Globus pallidus (tissue), 1 donor: ENCODE results near the gene SPAG16.
"Not testable (repeated sequence)": the region's sequence is repeated elsewhere in the genome, so short reads cannot be mapped to it uniquely, and the experiment has no call there.

Experiments
- DNase-seq: peaks from one replicate; pipeline ENCODE4 v3.0.0-alpha.2; 2015; ENCODE audit warnings: low spot score

The SPAG16 gene

DNA sequence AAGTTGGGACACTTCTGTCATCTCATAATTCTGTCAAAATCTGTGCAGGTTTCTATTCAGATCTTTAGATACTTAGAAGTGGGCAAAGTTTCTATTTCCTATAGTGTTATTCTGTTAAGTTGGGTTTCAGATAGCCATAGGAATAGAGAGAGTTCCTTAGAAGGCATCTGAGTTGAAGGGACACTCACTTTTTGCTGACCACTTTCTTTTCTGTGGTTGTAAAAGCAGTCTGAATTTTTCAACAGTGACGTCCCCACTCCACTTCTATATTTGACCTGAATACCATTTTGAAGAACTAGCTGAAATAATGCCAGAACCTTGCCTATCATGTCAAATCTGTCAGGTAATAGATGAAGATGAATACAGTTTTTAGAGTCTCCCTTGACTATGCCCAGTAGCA, 267.3 kb downstream of the SPAG16 start:
- DNase-seq, result no peak

DNA sequence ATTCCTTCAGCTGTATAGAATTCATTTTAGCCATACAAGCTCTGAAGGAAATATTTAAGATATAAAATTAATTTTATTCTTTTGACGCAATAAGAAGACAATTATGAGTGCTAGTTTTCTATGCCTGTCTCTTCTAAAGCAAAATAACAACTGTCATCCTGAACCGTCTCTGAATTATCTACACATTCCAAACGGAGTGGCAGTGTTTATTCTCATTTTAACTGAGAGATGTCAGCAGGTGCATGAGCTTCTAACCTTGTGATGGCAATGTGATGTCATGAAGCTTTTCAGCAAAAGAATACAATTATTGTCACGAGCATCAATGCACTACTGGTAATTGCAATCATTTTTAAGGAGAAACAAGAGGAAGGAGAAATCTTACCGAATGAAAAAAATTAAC, 274.8 kb downstream of the SPAG16 start:
- DNase-seq, result no peak

DNA sequence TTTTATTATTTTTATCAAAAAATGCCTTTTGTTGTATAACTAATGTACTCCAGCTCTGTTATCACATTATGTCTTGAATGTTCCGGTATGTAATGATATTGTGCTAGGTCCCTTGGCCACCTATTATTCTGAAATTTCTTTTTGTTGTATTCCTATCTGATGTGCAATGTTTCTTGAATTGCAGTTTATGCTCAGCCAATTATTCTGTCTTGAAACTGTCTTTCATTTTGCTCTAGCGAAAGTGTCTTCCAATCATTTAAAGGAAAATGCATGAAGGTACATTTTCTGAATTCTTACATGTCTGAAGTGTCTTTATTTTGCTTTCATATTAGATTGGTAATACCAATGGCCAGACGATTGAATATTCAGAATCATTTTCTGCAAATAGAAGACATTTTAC, 277.5 kb downstream of the SPAG16 start:
- no peak for DNase-seq

DNA sequence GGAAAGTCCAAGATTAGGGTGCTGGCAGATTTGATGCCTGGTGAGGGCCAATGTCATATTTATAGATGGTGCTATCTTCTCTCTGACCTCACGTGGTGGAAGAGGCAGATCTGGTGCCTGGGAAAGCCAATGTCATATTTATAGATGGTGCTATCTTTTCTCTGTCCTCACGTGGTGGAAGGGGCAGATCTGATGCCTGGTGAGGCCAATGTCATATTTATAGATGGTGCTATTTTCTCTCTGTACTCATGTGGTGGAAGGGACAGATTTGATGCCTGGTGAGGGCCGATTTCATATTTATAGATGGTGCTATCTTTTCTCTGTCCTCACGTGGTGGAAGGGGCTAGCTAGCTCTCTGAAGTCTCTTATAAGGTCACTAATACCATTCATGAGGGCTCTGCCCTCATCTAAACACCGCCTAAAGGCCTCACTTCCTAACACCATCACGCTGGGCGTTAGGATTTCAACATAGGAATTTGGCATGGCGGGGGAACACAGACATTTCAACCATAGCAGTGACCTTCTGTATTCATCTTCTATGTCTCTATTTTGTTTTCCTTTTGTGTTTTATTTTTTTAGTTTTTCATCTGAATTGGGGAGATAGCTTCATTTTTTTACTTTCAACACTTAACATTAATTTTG, 278.4 kb downstream of the SPAG16 start:
- DNase-seq, result no peak

DNA sequence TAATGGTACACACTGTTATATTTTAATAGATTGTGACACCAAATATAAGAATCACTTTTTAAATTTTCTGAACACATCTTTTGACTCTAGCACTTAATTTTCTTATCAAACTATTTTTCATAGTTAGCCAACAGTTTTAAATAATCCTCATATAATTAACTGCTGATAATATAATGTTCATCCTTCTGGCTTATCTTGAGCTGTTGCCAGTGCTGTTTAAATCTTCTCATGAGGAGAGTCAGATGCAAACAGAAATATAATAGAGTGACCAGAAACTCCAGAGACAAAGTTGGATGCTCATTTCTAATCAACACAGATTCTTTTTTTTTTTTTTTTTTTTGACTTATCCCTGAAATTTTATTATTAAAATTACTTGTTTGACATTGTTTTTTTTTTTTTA, 282.6 kb downstream of the SPAG16 start:
- no peak for DNase-seq

DNA sequence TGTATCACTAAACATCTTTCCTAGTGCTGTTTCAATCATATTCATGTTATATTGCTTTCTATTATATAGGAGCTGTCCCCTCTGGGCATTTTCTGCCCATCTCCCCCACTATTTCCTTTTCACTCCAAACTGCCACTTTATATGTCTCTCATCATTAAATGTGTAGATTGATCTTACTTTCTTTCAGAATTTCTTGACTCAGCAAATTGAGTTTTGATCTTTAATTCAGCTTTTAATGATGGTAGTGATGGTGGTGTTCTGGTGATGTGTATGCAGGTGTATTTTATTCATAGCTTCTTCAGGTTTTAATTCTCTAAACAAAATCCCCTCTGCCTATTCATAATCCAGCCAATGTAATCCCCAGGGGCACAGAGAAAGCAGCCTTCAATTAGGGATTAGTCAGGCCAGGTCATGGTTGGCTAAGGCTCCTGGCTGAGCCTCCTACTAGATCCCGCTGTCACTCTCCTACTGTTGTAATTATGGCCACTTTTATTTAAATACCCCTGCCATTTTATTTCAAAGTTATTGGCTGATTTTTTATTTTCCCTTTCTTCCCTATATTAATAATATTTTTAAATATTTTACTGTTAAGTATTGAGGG, 325.4 kb downstream of the SPAG16 start:
- no peak for DNase-seq

DNA sequence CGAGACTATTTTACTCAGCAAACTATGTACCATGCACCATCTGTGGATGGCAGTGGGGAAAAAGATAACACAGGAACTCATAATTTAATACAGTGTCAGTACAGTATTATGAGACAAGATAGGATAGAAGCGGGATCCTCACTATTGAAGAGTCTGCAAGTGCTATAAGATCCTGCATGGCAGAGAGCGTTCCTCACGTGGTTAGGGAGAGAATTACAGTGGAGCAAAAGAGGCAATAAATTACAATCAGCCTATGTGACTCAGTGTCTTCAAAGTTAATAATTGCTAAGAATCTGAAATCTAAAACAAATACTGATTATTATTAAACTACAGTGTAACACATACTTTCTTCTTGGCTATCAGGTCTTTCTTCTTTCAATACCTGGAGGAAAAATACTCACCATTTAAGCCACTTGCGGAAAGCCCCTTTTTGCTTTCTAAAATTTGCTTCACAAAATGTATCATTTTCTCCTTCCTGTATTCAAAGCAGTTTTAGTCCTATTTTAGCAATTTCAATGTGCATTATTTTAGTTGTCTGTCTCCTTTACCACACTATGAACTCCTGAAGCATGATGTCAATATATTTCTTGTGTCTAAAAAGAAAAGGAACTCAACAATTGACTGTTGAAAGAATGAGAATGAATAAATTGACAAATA, 342.9 kb downstream of the SPAG16 start:
- DNase-seq, result no peak

DNA sequence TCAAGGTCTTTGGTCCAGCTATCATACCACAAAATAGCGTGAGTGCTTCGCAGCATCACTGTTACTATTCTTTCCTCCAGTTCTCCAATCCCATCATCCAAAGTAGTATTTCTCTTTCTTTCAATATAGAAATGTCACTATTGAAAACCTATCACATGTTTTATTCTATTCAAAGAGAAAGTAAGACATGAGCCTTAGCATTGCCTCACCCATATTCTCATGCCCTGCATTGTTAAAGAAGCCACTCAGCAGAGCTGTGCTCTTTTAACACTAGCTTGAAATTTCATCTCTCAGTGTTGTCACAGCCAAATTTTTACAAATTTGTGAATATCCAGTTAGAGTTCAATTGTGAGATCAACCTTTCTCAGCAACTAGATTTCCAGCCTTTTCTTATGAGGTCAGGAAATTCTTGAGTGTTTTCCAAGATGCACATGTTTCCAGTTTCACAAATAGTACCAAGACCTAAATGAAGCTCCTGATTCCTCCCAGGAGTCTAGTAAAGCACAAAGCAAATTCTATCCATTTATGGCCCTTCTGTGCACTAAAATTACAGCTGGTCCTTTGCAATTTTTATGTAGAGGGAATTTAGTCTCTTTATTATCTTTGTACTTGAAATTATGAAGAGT, 343.7 kb downstream of the SPAG16 start:
- no peak for DNase-seq

DNA sequence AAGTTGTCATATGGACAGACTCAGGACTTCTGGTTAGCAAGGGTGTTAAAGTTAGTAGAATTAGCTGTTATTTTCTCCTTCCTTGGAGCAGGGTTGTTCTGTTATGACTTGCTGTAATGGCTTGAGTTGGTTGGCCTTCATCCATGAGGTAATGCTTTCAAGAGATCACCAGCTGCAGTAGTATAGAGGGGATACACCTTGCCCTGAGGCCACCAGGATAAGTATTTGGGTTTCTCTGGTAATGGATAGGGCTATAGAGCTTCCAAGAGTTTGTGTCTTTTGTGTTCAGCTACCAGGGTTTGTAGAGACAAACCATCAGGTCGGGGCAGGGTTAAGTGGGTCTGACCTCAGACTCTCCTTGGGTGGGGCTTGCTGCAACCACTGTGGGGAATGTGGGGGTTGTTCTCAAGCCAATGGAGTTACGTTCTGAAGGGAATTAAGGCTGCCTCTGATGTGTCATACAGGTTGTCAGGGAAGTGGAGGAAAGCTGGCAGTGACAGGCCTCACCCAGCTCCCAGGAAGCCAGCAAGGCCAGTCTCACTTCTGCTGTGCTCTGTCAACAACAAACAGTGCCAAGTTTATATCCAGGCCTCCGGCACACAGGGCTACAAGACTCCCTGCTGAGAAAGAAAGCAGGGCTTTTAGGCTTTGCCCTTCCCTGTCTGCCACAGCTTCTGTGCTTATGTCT, 356.6 kb downstream of the SPAG16 start:
- no peak for DNase-seq

DNA sequence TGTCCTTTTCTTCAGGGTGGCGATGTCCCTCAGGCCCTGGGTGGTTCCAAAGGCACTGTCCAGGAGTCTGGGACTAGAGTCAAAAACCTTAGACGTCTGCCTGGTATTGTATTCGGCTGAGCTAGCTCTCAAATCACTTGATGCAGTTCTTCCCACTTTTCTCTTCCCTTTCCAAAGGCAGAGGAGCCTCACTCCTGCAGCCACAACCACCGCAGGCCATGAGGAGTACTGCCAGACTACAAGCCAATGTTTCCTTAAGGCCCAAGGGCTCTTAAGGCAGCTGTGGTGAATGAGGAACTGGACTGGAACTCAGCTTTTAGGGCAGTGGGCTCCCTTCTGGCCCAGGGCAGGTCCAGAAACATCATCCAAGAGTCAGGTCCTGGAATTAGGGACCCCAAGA, 360.7 kb downstream of the SPAG16 start:
- DNase-seq, result no peak

DNA sequence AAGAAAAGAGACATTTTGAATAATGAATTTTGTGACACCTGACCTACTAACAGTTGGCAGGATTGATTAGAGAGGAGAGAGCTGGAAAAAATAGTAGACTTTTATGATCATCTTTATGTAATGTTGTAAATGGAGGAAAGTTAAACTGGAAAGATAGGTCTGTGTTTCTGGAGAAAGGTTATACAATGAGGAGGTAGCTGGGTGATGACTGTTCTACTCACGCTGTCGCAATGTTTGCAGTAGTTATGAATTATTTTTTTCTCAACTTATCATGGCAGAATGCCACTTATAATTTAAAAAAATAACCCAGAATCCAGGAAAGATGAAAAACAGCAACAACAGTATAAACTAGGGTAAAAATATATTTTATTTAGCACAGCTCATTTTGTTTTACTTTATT, 364.9 kb downstream of the SPAG16 start:
- DNase-seq, result no peak

DNA sequence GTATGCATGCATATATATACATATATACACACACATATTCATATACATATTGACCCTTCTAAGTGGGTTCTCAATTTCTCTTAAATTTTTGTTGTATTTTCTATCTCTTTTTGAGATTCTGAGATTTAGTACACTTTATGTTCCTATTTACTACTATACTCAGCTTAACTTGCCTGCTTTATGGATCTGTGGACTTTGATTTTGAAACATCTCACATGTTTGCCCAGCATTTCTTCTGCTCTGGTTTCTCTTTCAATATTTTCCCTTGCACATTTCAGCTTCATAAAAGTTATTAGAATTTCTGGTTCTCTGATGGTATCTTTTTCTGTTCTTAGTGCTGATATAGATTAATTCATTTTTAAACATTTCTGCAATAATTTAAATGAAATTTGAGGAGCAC, 380.6 kb downstream of the SPAG16 start:
- DNase-seq, result no peak

DNA sequence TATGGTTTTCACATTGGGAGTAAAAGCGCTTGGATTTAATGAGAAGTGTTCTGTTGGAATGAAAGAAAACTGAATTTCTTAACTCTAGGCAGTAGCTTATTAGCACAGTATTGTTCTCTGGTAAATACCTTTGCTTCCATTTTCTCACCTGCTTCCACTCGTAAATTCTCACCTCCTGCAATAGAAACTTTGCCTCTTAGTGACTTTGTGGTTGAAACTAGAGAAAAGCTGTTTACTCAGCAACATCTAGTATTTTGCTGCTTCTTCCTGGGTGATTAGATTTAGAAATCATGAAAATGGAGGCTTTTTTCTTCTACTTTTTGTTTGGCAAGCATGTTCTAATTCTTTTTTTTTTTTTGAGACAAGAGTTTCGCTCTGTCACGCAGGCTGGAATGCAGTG, 385.4 kb downstream of the SPAG16 start:
- no peak for DNase-seq

DNA sequence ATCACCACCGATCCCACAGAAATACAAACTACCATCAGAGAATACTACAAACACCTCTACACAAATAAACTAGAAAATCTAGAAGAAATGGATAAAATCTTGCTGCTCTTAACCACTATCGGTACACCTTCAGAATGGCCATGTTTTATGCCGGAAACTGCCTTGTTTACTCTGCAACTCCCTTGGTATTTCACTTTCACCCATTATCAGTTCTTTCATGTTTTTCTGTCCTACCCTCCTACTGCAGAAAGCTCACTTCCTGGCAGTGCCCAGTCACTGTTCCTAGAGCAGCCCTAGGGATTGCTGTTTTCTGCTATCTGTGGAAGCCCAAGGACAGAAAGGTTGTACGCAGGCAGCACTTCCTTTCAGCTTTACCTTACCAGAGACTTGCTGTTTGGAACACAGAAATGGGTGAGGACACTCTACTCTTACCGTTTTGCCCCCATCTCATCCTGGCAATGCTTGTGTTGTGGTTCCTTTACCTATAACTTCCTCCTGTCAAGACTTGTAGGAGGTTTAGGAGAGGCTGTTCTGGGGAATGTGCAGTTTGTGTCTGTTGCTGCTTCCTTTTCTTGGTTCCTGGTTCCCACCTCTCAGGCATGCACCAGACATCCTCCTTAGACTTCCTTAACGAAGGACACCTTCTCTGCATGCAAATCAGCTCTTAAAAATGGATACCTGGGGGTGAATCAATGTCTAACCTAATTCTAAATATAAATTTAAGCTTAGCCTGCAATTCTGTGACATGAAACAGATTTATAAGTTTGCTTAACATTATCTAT, 394.4 kb downstream of the SPAG16 start:
- no peak for DNase-seq

DNA sequence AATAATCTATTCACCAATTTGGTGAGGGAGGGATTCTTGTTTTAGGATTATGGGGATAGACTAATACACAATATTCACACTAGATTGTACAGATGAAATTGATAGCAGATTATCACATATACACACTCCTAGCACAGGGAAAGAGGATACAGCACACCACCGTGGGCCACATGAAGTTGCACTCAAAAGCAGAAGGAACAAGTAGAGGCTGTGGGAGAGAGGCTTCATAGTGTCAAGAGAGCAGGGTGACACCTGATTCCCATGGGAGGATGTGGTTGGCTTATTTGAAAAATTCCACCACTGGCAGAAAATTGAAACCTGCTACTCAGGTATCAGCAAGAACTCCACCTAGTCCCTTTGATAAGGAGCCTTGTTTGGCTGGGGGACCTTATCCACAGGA, 395.6 kb downstream of the SPAG16 start:
- DNase-seq, result no peak

DNA sequence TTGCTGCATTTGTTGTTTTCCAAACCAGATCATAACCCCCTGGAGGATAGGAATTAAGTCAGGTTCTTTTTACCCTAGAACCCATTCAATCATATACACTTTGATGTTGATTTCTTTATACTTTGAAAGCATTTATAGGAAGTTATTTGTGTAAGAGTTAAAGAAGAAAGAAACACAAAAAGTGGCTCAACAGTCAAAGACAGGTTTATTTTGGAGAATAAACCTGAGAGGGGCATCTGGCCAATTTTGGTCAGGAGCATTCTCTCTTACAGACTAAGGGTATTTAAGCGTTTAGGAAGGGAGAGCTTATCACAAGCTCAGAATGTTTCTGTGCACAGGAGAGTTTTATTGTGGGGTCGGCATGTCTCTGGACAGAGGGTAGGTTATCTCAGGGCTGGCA, 398.0 kb downstream of the SPAG16 start:
- DNase-seq, result no peak

DNA sequence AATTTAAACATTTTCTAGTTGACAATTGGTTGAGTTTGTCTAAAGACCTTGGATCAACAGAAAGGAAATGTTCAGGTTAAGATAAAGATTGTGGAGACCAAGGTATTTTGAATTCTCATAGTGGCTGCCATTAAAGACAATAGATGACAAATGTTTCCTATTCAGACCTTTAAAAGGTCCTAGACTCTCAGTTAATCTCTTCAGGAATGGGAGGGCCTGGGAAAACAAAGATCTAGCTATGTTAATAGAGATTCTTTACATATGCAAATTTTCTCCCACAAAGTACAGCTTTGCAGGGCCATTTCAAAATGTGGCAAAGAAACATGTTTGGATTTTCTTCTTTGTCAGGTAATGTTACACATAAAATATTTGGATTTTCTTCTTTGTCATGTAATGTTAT, 403.9 kb downstream of the SPAG16 start:
- DNase-seq, result no peak

DNA sequence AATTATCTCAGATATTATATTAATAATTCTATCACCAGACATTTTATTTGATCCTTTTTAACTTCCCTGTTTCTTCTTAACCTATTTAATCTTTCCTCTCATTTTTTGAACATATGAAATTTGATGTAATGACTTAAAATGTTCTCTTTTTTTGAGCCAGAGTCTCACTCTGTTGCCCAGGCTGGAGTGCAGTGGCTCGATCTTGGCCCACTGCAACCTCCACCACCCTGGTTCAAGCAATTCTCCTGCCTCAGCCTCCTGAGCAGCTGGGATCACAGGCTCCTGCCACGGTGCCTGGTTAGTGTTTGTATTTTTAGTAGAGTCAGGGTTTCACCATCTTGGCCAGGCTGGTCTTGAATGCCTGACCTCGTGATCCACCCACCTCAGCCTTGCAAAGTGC, 404.6 kb downstream of the SPAG16 start:
- DNase-seq, result not testable (repeated sequence)

DNA sequence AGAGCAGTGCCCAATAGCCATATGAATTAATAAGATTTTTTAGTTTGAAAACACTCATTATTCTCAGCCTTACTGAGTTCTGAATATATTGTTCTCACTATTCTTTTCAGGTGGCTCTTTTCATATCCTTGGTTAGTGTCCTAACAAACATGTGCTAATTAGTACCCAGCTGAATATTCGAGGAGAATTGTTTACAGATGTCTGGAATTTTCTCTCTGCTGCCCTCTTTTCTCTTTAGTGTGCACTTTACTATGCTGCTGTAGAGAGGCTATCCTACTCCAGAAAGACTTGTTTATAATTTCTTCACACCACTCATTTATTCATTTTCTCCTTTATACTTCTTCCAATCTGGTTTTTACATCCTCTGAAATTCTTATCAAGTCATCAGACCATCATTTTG, 405.3 kb downstream of the SPAG16 start:
- no peak for DNase-seq

DNA sequence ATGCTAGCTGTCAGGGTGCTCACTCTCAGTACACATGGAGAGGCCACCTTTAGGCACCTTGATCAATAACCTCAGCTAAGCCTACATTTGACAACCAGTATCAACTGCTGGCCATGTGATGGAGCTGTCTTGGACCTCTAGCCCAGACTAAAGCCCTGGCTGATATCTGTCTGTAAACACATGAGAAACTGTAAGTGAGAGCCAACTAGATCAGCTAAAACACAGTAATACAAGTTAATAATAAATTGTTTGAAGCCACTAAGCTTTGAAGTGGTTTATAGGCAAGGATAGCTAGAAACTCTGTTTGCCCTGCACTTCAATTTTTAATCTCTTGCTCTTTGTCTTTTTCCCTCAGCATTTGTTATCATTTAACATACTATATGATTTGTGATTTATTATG, 407.1 kb downstream of the SPAG16 start:
- DNase-seq, result no peak

DNA sequence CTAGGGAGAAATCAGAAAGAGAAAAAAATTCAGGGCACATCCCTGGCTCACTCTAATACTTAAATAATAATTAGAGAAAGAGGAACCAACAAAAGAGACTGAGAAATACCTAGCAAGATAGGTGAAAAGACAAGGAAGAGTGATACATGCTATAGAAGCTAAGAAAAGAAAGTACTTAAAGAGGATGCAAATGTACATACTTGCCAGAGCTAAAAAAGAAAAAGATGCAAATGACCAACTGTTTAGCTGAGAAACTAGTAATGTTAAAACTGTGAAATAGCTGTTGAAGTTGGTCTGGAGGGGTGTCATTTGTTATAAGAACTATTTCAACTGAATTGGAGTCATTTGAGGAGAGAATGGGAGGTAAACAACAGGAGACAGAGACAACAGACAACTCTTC, 412.2 kb downstream of the SPAG16 start:
- DNase-seq, result no peak

DNA sequence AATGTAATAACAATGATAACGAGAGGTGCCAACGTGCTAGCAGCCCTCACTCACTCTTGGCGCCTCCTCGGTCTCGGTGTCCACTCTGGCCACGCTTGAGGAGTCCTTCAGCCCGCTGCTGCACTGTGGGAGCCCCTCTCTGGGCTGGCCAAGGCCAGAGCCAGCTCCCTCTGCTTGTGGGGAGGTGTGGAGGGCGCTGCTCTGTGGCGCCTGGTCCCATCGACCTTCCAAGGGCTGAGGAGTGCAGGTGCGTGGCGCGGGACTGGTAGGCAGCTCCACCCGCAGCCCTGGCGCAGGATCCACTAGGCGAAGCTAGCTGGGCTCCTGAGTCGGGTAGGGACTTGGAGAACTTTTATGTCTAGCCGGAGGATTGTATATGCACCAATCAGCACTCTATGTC, 417.1 kb downstream of the SPAG16 start:
- not testable (repeated sequence) for DNase-seq
